HG02884 (cell line): Measurements from ENCODE around the gene KRTAP9-4.
"Not testable (repeated sequence)": the region's sequence is repeated elsewhere in the genome, so short reads cannot be mapped to it uniquely, and the experiment has no call there.

ENCODE experiments used
- ATAC-seq: cut with Tn5 transposase; IDR thresholded peaks from one replicate; pipeline ENCODE4 v1.9.1; 2021; ENCODE audit warnings: mild to moderate bottlenecking, moderate library complexity; ENCODE audit not compliant: unreplicated experiment

Gene KRTAP9-4

GRCh38 chr17:41249637-41250240 is at the start of gene KRTAP9-4:
TSS of gene KRTAP9-4 (plus strand) at chr17:41249687. CDS start at chr17:41249721, 34 bp downstream.
- ATAC-seq, result not testable (repeated sequence)

GRCh38 chr17:41211845-41212466 is 37.5 kb upstream of the KRTAP9-4 start:
- ATAC-seq, result no peak

GRCh38 chr17:41212524-41213169 is 36.8 kb upstream of the KRTAP9-4 start:
- ATAC-seq, result no peak

- ATAC-seq, result no peak
These were observed 33.8 kb upstream of the KRTAP9-4 start for GRCh38 chr17:41215681-41216080.

- ATAC-seq, result no peak
These were observed 25.7 kb upstream of the KRTAP9-4 start for GRCh38 chr17:41223821-41224220.

- ATAC-seq, result no peak
These were observed 23.4 kb upstream of the KRTAP9-4 start for GRCh38 chr17:41226051-41226450.

- not testable (repeated sequence) for ATAC-seq
These were observed 22.8 kb upstream of the KRTAP9-4 start, which contains the start of gene KRTAP9-2 for GRCh38 chr17:41226598-41227095. TSS of gene KRTAP9-2 (plus strand) at chr17:41226648. CDS start at chr17:41226655, 7 bp downstream.

- ATAC-seq, result no peak
These were observed 19.4 kb upstream of the KRTAP9-4 start for GRCh38 chr17:41230094-41230493.

- ATAC-seq, result no peak
These were observed 17.8 kb upstream of the KRTAP9-4 start for GRCh38 chr17:41231731-41232130.

GRCh38 chr17:41232399-41233105 is 16.9 kb upstream of the KRTAP9-4 start, which contains the start of gene KRTAP9-3:
TSS of gene KRTAP9-3 (plus strand) at chr17:41232449. CDS start at chr17:41232502, 53 bp downstream.
- ATAC-seq, result not testable (repeated sequence)

- not testable (repeated sequence) for ATAC-seq
These were observed 12.4 kb upstream of the KRTAP9-4 start for GRCh38 chr17:41237116-41237515.

- ATAC-seq, result not testable (repeated sequence)
These were observed 11.5 kb upstream of the KRTAP9-4 start, which contains the start of gene KRTAP9-8 for GRCh38 chr17:41237949-41238437. TSS of gene KRTAP9-8 (plus strand) at chr17:41237999. CDS start at chr17:41238052, 53 bp downstream.

GRCh38 chr17:41246995-41247787 is 2.3 kb upstream of the KRTAP9-4 start:
- not testable (repeated sequence) for ATAC-seq

- no peak for ATAC-seq
These were observed 1.8 kb downstream of the KRTAP9-4 start for GRCh38 chr17:41251261-41251660.

GRCh38 chr17:41254861-41255260 is 5.4 kb downstream of the KRTAP9-4 start:
- no peak for ATAC-seq

GRCh38 chr17:41255381-41256290 is 6.1 kb downstream of the KRTAP9-4 start, which contains the start of gene KRTAP9-9:
TSS of gene KRTAP9-9 (plus strand) at chr17:41255384.
- ATAC-seq, result not testable (repeated sequence)

- no peak for ATAC-seq
These were observed 6.8 kb downstream of the KRTAP9-4 start for GRCh38 chr17:41256291-41256685.

- ATAC-seq, result no peak
These were observed 8.9 kb downstream of the KRTAP9-4 start for GRCh38 chr17:41258406-41258805.

GRCh38 chr17:41263212-41263611 is 13.7 kb downstream of the KRTAP9-4 start:
- ATAC-seq, result no peak
